ENCODE results near the gene SLC19A2. TPM values are rescaled to one million over a fixed set of nuclear protein-coding genes. Genes with fewer than 3 reads are reported as not detected.
A peak's percentile ranks its signal among the peaks of the same experiment; 100 is the strongest.

The SLC19A2 gene
- total RNA-seq, 4 donors from 2014 or later, result 48.8 to 195 (median 96.0) TPM

GRCh38 chr1:169465281-169465680 lies 20.5 kb downstream of the SLC19A2 start:
- ATAC-seq (ENCODE audit: low FRiP score), result no peak
- no peak for TF ChIP-seq CTCF (IDR thresholded peaks at IDR 0.05)
- no peak for DNase-seq (ENCODE audit: low spot score)

GRCh38 chr1:169462385-169462784 lies 23.4 kb downstream of the SLC19A2 start:
- ATAC-seq (ENCODE audit: low FRiP score), result no peak
- TF ChIP-seq CTCF (IDR thresholded peaks at IDR 0.05), result no peak

GRCh38 chr1:169461390-169462000 lies 24.2 kb downstream of the SLC19A2 start:
- TF ChIP-seq CTCF (IDR thresholded peaks at IDR 0.05), result no peak
- ATAC-seq (ENCODE audit: low FRiP score) (no peak), DNase-seq (ENCODE audit: low spot score) (no peak)

More at GRCh38 chr1:169462385-169462784, 23.4 kb downstream of the SLC19A2 start:
- no peak for DNase-seq (ENCODE audit: low spot score)

- ATAC-seq (ENCODE audit: low FRiP score), result peak; percentile 37
Measured at GRCh38 chr1:169460191-169460833, 25.4 kb downstream of the SLC19A2 start.

GRCh38 chr1:169457443-169457842 lies 28.3 kb downstream of the SLC19A2 start:
- no peak for ATAC-seq (ENCODE audit: low FRiP score)
- no peak for DNase-seq (ENCODE audit: low spot score)
- no peak for TF ChIP-seq CTCF (IDR thresholded peaks at IDR 0.05)

More at GRCh38 chr1:169460191-169460833, 25.4 kb downstream of the SLC19A2 start:
- TF ChIP-seq CTCF (IDR thresholded peaks at IDR 0.05), result no peak
- DNase-seq (ENCODE audit: low spot score), result no peak

- DNase-seq (ENCODE audit: low spot score), result no peak
- no peak for TF ChIP-seq CTCF (IDR thresholded peaks at IDR 0.05)
- ATAC-seq (ENCODE audit: low FRiP score), result no peak
Measured at GRCh38 chr1:169456029-169456428, 29.7 kb downstream of the SLC19A2 start.

GRCh38 chr1:169452921-169453320 lies 32.8 kb downstream of the SLC19A2 start:
- DNase-seq (ENCODE audit: low spot score), result no peak
- TF ChIP-seq CTCF (IDR thresholded peaks at IDR 0.05), result no peak
- ATAC-seq (ENCODE audit: low FRiP score), result no peak
